Measurements from ENCODE around the gene APOE. TPM values are rescaled to one million over a fixed set of nuclear protein-coding genes. Genes with fewer than 3 reads are reported as not detected.
A peak's percentile ranks its signal among the peaks of the same experiment; 100 is the strongest.

The APOE gene
- total RNA-seq, 1 experiment from 2014 or later, result 530 TPM

DNA sequence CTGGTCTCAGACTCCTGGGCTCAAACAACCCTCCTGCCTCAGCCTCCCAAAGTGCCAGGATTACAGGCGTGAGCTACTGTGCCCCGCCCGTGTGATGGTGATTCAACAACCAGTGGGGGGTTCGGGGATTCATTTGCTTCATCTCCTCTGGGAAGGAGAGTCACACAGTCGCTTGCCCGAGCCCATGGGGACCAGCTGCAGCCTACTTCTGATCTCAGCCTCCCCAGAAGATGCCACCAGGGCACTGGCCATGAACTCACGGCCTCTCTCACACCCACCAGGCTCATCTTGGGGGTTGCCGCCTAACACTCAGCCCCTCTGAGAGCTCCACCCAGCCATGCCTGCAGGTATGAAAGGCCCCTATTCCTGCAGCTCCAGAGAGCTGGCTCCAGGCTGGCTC lies 7.8 kb upstream of the APOE start:
- H3K14ac ChIP-seq (ENCODE audit: insufficient read depth, low read length), result no peak overlapping the region
- no peak overlapping the region for H2BK5ac ChIP-seq (ENCODE audit: insufficient read length, low read length)
- no peak overlapping the region for H4K91ac ChIP-seq (ENCODE audit: insufficient read length, low read depth, low read length)
- H4K8ac ChIP-seq (replicated peaks; ENCODE audit: insufficient read length, low read depth, low read length), result no peak overlapping the region
- no peaks in the 10 kb centered on the region for H3K9me3 Mint-ChIP-seq
- H3K9ac ChIP-seq (ENCODE audit: extremely low read depth, insufficient read length, low read length), result no peak overlapping the region
- WGBS (ENCODE audit: extremely low coverage, insufficient read length, low lambda C conversion rate), result no CpG with 5 or more reads among the region's 8 CpGs
- H3K27me3 ChIP-seq (ENCODE audit: insufficient read depth, low read length), result no peaks in the 10 kb centered on the region
- H3K9me3 ChIP-seq (ENCODE audit: control insufficient read depth, low read depth, low read length), result no peaks in the 10 kb centered on the region
- no peaks in the 10 kb centered on the region for H3K79me2 ChIP-seq (ENCODE audit: insufficient read depth, low read length)
- no peak overlapping the region for H4K5ac ChIP-seq (ENCODE audit: insufficient read length, low read depth, low read length)
- H3K23ac ChIP-seq (ENCODE audit: insufficient read length, low read depth, low read length), result no peak overlapping the region
- H3K27me3 Mint-ChIP-seq (ENCODE audit: low read depth), result no peaks in the 10 kb centered on the region; the same call in 1 of the 2 replicates
- H2BK120ac ChIP-seq (ENCODE audit: low read depth, low read length, poor library complexity, severe bottlenecking), result no peak overlapping the region
- H3K23me2 ChIP-seq (ENCODE audit: insufficient read length, low read depth, low read length, poor library complexity, severe bottlenecking), result no peaks in the 10 kb centered on the region
- no peak overlapping the region for H3K56ac ChIP-seq (ENCODE audit: insufficient read length, low read depth, low read length)
- H2BK15ac ChIP-seq (ENCODE audit: low read depth, low read length), result no peak overlapping the region
- H2BK20ac ChIP-seq (ENCODE audit: low read depth, low read length, poor library complexity, severe bottlenecking), result no peak overlapping the region
- H3K4me2 ChIP-seq (ENCODE audit: insufficient read depth, insufficient read length, low read length), result no peak overlapping the region
- H2BK12ac ChIP-seq (ENCODE audit: insufficient read length, low read depth, low read length), result no peak overlapping the region
- DNase-seq, result no peak
- H3K18ac ChIP-seq (ENCODE audit: insufficient read length, low read depth, low read length), result no peak overlapping the region
- peaks cover 0 to 2% of the 10 kb centered on the region in 2 experiments; a peak in 1 of 4 replicates for H3K4me1 Mint-ChIP-seq
- no peaks in the 10 kb centered on the region for H4K20me1 ChIP-seq (ENCODE audit: control insufficient read depth, insufficient read depth, insufficient read length)
- H3T11ph ChIP-seq (ENCODE audit: low read length), result no peak overlapping the region
- H3K27ac Mint-ChIP-seq, result peak overlapping the region in 1 of 3 experiments; percentile 64; a peak in 1 of 7 replicates
- H3K4me3 Mint-ChIP-seq, result no peak overlapping the region
- no peaks in the 10 kb centered on the region for H3K4me1 ChIP-seq (ENCODE audit: insufficient read depth, low read length)
- peaks cover 6% of the 10 kb centered on the region for H3K79me1 ChIP-seq (ENCODE audit: insufficient read depth, low read depth, low read length, poor library complexity, severe bottlenecking)
- H2AFZ ChIP-seq (ENCODE audit: low read length), result no peak overlapping the region
- TF ChIP-seq, protein P1, sequence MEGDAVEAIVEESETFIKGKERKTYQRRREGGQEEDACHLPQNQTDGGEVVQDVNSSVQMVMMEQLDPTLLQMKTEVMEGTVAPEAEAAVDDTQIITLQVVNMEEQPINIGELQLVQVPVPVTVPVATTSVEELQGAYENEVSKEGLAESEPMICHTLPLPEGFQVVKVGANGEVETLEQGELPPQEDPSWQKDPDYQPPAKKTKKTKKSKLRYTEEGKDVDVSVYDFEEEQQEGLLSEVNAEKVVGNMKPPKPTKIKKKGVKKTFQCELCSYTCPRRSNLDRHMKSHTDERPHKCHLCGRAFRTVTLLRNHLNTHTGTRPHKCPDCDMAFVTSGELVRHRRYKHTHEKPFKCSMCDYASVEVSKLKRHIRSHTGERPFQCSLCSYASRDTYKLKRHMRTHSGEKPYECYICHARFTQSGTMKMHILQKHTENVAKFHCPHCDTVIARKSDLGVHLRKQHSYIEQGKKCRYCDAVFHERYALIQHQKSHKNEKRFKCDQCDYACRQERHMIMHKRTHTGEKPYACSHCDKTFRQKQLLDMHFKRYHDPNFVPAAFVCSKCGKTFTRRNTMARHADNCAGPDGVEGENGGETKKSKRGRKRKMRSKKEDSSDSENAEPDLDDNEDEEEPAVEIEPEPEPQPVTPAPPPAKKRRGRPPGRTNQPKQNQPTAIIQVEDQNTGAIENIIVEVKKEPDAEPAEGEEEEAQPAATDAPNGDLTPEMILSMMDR (conservative IDR thresholded peaks at IDR 0.05), result no peak
- H3K27ac ChIP-seq (ENCODE audit: insufficient read length, low read depth, low read length), result no peak overlapping the region
- no peak overlapping the region for H3K4ac ChIP-seq (ENCODE audit: low read depth, low read length)
- H3K36me3 Mint-ChIP-seq (ENCODE audit: insufficient read depth in 1 of 3, low read depth in 3 of 3), result peaks cover 59 to 93% (median 82%) of the 10 kb centered on the region in 3 experiments; a peak in 6 of 7 replicates
- no peak overlapping the region for H2AK5ac ChIP-seq (ENCODE audit: insufficient read length, low read length)
